A549 (cell line): ENCODE measurements around the gene ACTRT2.

Experiments used
- CHD4 ChIP-seq: fragments of 200-600 bp; sonication (generic); IDR thresholded peaks from 2 replicates; pipeline ENCODE4 v1.6.1; 2016; ENCODE audit warnings: antibody characterized with exemption, mild to moderate bottlenecking, borderline replicate concordance
- EHMT2 ChIP-seq: fragments of 200-600 bp; sonication (generic); IDR thresholded peaks from 2 replicates; pipeline ENCODE4 v1.6.1; 2016; ENCODE audit warnings: antibody characterized with exemption, low read depth, mild to moderate bottlenecking, moderate library complexity
- HOXB13 ChIP-seq: fragments of 250-450 bp; sonication (Bioruptor Pico); IDR thresholded peaks from 2 replicates; pipeline ENCODE4 v1.5.0; 2020; ENCODE audit warnings: low read depth, mild to moderate bottlenecking, moderate library complexity
- JUN ChIP-seq, 2 experiments: fragments of >200 bp; sonication (Bioruptor Twin); formaldehyde crosslinking; IDR thresholded peaks; 2 replicates in 1 of 2; 3 replicates in 1 of 2; pipeline ENCODE4 v1.6.1; 2016 to 2017
- NPAS2 ChIP-seq: fragments of 250-450 bp; sonication (Bioruptor Pico); IDR thresholded peaks from 2 replicates; pipeline ENCODE4 v1.8.0; 2022; ENCODE audit warnings: mild to moderate bottlenecking, moderate library complexity, borderline replicate concordance
- POLR2A ChIP-seq: IDR thresholded peaks from 2 replicates; pipeline ENCODE4 v1.6.1; 2012; ENCODE audit warnings: mild to moderate bottlenecking, low read length
- SMC3 ChIP-seq: fragments of >200 bp; sonication (Bioruptor Twin); formaldehyde crosslinking; IDR thresholded peaks from 3 replicates; pipeline ENCODE4 v1.6.1; 2018; ENCODE audit warnings: inconsistent platforms

- TF ChIP-seq JUN (IDR thresholded peaks at IDR 0.05) = no peak
- TF ChIP-seq HOXB13 = no peak
- TF ChIP-seq EHMT2 = no peak
- TF ChIP-seq POLR2A = no peak
- TF ChIP-seq NPAS2 (CRISPR knock-in tag) = no peak
- no peak for TF ChIP-seq SMC3
- TF ChIP-seq CHD4 = no peak
Measured at GRCh38 chr1:2988256-2988655, 33.0 kb upstream of the ACTRT2 start.
